GM12865 (cell line): ENCODE results near the gene DDI1.

ENCODE experiments used
- DNase-seq: peaks from one replicate; pipeline ENCODE4 v3.0.0; 2010; ENCODE audit warnings: low read depth
- H3K4me3 ChIP-seq: 2 replicates; pipeline ENCODE4 v1.5.1; 2011; ENCODE audit warnings: mild to moderate bottlenecking, low read depth, low read length, control low read depth
- CTCF ChIP-seq: IDR thresholded peaks from 2 replicates; pipeline ENCODE4 v1.5.1; 2011; ENCODE audit warnings: low read length, control low read depth, low read depth, inconsistent platforms; ENCODE audit not compliant: insufficient read depth; ENCODE audit errors: missing control alignments

The DDI1 gene

DNA sequence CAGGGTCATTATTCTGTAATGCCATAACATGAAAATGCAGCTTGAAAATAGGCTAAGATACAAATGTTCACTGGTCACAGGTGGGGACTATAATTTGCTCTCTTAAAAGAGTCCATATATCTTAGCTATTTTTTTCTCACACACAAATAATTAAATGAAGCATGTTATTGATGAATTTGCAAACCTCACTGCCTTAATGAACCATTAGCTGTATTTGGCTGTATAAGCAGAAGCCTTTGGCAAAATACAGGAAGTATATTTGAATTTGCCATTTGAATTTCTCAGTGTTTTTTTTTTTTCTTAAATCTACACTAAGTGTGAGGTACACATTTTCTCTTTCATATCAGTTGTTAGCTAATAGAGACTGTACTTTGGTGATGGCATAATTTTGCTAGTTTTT, 38.7 kb downstream of the DDI1 start:
- DNase-seq: no peak
- no peak overlapping the region for H3K4me3 ChIP-seq
- no peak for TF ChIP-seq CTCF

GRCh38 chr11:104075706-104076105, 39.3 kb downstream of the DDI1 start:
- no peak overlapping the region for H3K4me3 ChIP-seq
- DNase-seq: no peak
- TF ChIP-seq CTCF: no peak

- DNase-seq: no peak
- no peak overlapping the region for H3K4me3 ChIP-seq
- TF ChIP-seq CTCF: no peak
These were observed 40.0 kb downstream of the DDI1 start for GRCh38 chr11:104076455-104076854.

GRCh38 chr11:104078245-104078644, 41.8 kb downstream of the DDI1 start:
- no peak for TF ChIP-seq CTCF
- no peak for DNase-seq
- H3K4me3 ChIP-seq: no peak overlapping the region

- H3K4me3 ChIP-seq: no peak overlapping the region
- TF ChIP-seq CTCF: no peak
- DNase-seq: no peak
These were observed 42.6 kb downstream of the DDI1 start for GRCh38 chr11:104078995-104079394.

GRCh38 chr11:104086621-104087020, 50.2 kb downstream of the DDI1 start:
- no peak for DNase-seq
- TF ChIP-seq CTCF: no peak
- H3K4me3 ChIP-seq: no peak overlapping the region
